ENCODE results near the gene VWA7. TPM values are rescaled to one million over a fixed set of nuclear protein-coding genes. Genes with fewer than 3 reads are reported as not detected.

The VWA7 gene
- polyA plus RNA-seq, 3 donors, result 6.8 to 9.4 (median 8.5) TPM

Other genes starting within 250 kb of the VWA7 start
- 10 to 100 TPM; 13.6 to 24.1 (median 17.7) TPM for gene MCCD1, start 248.4 kb downstream of the VWA7 start, polyA plus RNA-seq (ENCODE audit: insufficient read length in 3 of 3)
- 100 to 1,000 TPM; 509 to 546 (median 538) TPM for gene DDX39B, start 235.3 kb downstream of the VWA7 start, polyA plus RNA-seq (ENCODE audit: insufficient read length in 3 of 3)
- gene ATP6V1G2, start 230.7 kb downstream of the VWA7 start, polyA plus RNA-seq (ENCODE audit: insufficient read length in 3 of 3), result 1 to 10 TPM; 5.7 to 7.5 (median 7.3) TPM
- 10 to 100 TPM; 17.6 to 19.3 (median 19.1) TPM for gene NFKBIL1, start 229.7 kb downstream of the VWA7 start, polyA plus RNA-seq (ENCODE audit: insufficient read length in 3 of 3)
- under 1 TPM; 0.13 to 0.15 (median 0.14) TPM for gene LTA, start 205.0 kb downstream of the VWA7 start, polyA plus RNA-seq (ENCODE audit: insufficient read length in 3 of 3)
- under 1 TPM; 0.16 to 0.31 (median 0.19) TPM for gene TNF, start 201.8 kb downstream of the VWA7 start, polyA plus RNA-seq (ENCODE audit: insufficient read length in 3 of 3)
- 1 to 10 TPM in 2 of 3 donors, under 1 TPM in 1; 0.89 to 1.4 (median 1.2) TPM for gene LTB, start 194.9 kb downstream of the VWA7 start, polyA plus RNA-seq (ENCODE audit: insufficient read length in 3 of 3)
- 1 to 10 TPM; 4.9 to 6.5 (median 5.2) TPM for gene LST1, start 191.1 kb downstream of the VWA7 start, polyA plus RNA-seq (ENCODE audit: insufficient read length in 3 of 3)
- under 1 TPM in 1 of 3 donors, not detected in 2; 0.16 TPM for gene NCR3, start 184.3 kb downstream of the VWA7 start, polyA plus RNA-seq (ENCODE audit: insufficient read length in 3 of 3)
- 10 to 100 TPM; 87.4 to 99.7 (median 94.8) TPM for gene AIF1, start 162.1 kb downstream of the VWA7 start, polyA plus RNA-seq (ENCODE audit: insufficient read length in 3 of 3)
- gene PRRC2A, start 156.6 kb downstream of the VWA7 start, polyA plus RNA-seq (ENCODE audit: insufficient read length in 3 of 3), result 100 to 1,000 TPM; 131 to 142 (median 140) TPM
- gene BAG6, start 124.7 kb downstream of the VWA7 start, polyA plus RNA-seq (ENCODE audit: insufficient read length in 3 of 3), result 100 to 1,000 TPM; 212 to 228 (median 226) TPM
- gene APOM, start 121.4 kb downstream of the VWA7 start, polyA plus RNA-seq (ENCODE audit: insufficient read length in 3 of 3), result 100 to 1,000 TPM in 2 of 3 donors, 10 to 100 TPM in 1; 91.6 to 131 (median 120) TPM
- gene C6orf47, start 116.5 kb downstream of the VWA7 start, polyA plus RNA-seq (ENCODE audit: insufficient read length in 3 of 3), result 10 to 100 TPM; 19.4 to 20.7 (median 20.4) TPM
- 10 to 100 TPM; 29.5 to 31.0 (median 30.8) TPM for gene GPANK1, start 112.3 kb downstream of the VWA7 start, polyA plus RNA-seq (ENCODE audit: insufficient read length in 3 of 3)
- 100 to 1,000 TPM; 234 to 239 (median 236) TPM for gene CSNK2B, start 111.2 kb downstream of the VWA7 start, polyA plus RNA-seq (ENCODE audit: insufficient read length in 3 of 3)
- 10 to 100 TPM; 10.4 to 15.6 (median 12.0) TPM for gene LY6G5B, start 107.4 kb downstream of the VWA7 start, polyA plus RNA-seq (ENCODE audit: insufficient read length in 3 of 3)
- gene LY6G5C, start 96.3 kb downstream of the VWA7 start, polyA plus RNA-seq (ENCODE audit: insufficient read length in 3 of 3), result 1 to 10 TPM; 2.4 to 3.2 (median 2.5) TPM
- gene ABHD16A, start 74.0 kb downstream of the VWA7 start, polyA plus RNA-seq (ENCODE audit: insufficient read length in 3 of 3), result 10 to 100 TPM; 54.8 to 57.3 (median 55.2) TPM
- gene LY6G6F, start 70.5 kb downstream of the VWA7 start, polyA plus RNA-seq (ENCODE audit: insufficient read length in 3 of 3), result 1 to 10 TPM in 1 of 3 donors, under 1 TPM in 2; 0.44 to 1.5 (median 0.98) TPM
- gene LY6G6D, start 62.0 kb downstream of the VWA7 start, polyA plus RNA-seq (ENCODE audit: insufficient read length in 3 of 3), result under 1 TPM in 1 of 3 donors, not detected in 2; 0.34 TPM
- under 1 TPM; 0.18 to 0.28 (median 0.22) TPM for gene LY6G6C, start 55.6 kb downstream of the VWA7 start, polyA plus RNA-seq (ENCODE audit: insufficient read length in 3 of 3)
- gene MPIG6B, start 54.0 kb downstream of the VWA7 start, polyA plus RNA-seq (ENCODE audit: insufficient read length in 3 of 3), result 1 to 10 TPM; 1.1 to 2.3 (median 1.4) TPM
- 100 to 1,000 TPM; 157 to 166 (median 162) TPM for gene DDAH2, start 48.0 kb downstream of the VWA7 start, polyA plus RNA-seq (ENCODE audit: insufficient read length in 3 of 3)
- 100 to 1,000 TPM; 313 to 334 (median 325) TPM for gene CLIC1, start 40.8 kb downstream of the VWA7 start, polyA plus RNA-seq (ENCODE audit: insufficient read length in 3 of 3)
- gene MSH5, start 37.3 kb downstream of the VWA7 start, polyA plus RNA-seq (ENCODE audit: insufficient read length in 3 of 3), result 10 to 100 TPM; 13.8 to 16.7 (median 15.3) TPM
- gene SAPCD1, start 14.7 kb downstream of the VWA7 start, polyA plus RNA-seq (ENCODE audit: insufficient read length in 3 of 3), result 1 to 10 TPM; 2.1 to 7.4 (median 6.0) TPM
- gene VARS1, start 18.4 kb upstream of the VWA7 start, polyA plus RNA-seq (ENCODE audit: insufficient read length in 3 of 3), result 10 to 100 TPM; 57.2 to 59.4 (median 58.1) TPM
- gene LSM2, start 29.6 kb upstream of the VWA7 start, polyA plus RNA-seq (ENCODE audit: insufficient read length in 3 of 3), result 10 to 100 TPM; 86.8 to 93.1 (median 87.3) TPM
- gene HSPA1L, start 38.0 kb upstream of the VWA7 start, polyA plus RNA-seq (ENCODE audit: insufficient read length in 3 of 3), result 1 to 10 TPM; 4.1 to 4.3 (median 4.3) TPM
- 100 to 1,000 TPM in 1 of 3 donors, 10 to 100 TPM in 2; 83.5 to 115 (median 87.1) TPM for gene HSPA1A, start 38.2 kb upstream of the VWA7 start, polyA plus RNA-seq (ENCODE audit: insufficient read length in 3 of 3)
- gene HSPA1B, start 50.4 kb upstream of the VWA7 start, polyA plus RNA-seq (ENCODE audit: insufficient read length in 3 of 3), result 100 to 1,000 TPM; 112 to 164 (median 134) TPM
- gene NEU1, start 85.5 kb upstream of the VWA7 start, polyA plus RNA-seq (ENCODE audit: insufficient read length in 3 of 3), result 10 to 100 TPM; 69.0 to 89.7 (median 77.5) TPM
- gene SLC44A4, start 101.7 kb upstream of the VWA7 start, polyA plus RNA-seq (ENCODE audit: insufficient read length in 3 of 3), result 10 to 100 TPM; 34.7 to 45.8 (median 43.8) TPM
- 10 to 100 TPM; 67.9 to 74.0 (median 68.5) TPM for gene EHMT2, start 120.4 kb upstream of the VWA7 start, polyA plus RNA-seq (ENCODE audit: insufficient read length in 3 of 3)
- gene ZBTB12, start 124.8 kb upstream of the VWA7 start, polyA plus RNA-seq (ENCODE audit: insufficient read length in 3 of 3), result 10 to 100 TPM; 23.5 to 27.3 (median 25.5) TPM
- gene C2, start 150.4 kb upstream of the VWA7 start, polyA plus RNA-seq (ENCODE audit: insufficient read length in 3 of 3), result 1 to 10 TPM; 3.3 to 4.3 (median 4.0) TPM
- gene CFB, start 168.8 kb upstream of the VWA7 start, polyA plus RNA-seq (ENCODE audit: insufficient read length in 3 of 3), result 10 to 100 TPM in 1 of 3 donors, 1 to 10 TPM in 2; 5.0 to 17.5 (median 5.7) TPM
- 10 to 100 TPM; 90.8 to 94.0 (median 92.7) TPM for gene NELFE, start 181.6 kb upstream of the VWA7 start, polyA plus RNA-seq (ENCODE audit: insufficient read length in 3 of 3)
- gene SKIC2, start 181.8 kb upstream of the VWA7 start, polyA plus RNA-seq (ENCODE audit: insufficient read length in 3 of 3), result 10 to 100 TPM; 35.7 to 49.2 (median 37.6) TPM
- gene DXO, start 194.8 kb upstream of the VWA7 start, polyA plus RNA-seq (ENCODE audit: insufficient read length in 3 of 3), result 10 to 100 TPM; 25.7 to 26.8 (median 26.0) TPM
- gene C4A, start 204.7 kb upstream of the VWA7 start, polyA plus RNA-seq (ENCODE audit: insufficient read length in 3 of 3), result 10 to 100 TPM; 10.9 to 22.9 (median 13.1) TPM
- 10 to 100 TPM; 12.0 to 24.1 (median 14.0) TPM for gene C4B, start 237.5 kb upstream of the VWA7 start, polyA plus RNA-seq (ENCODE audit: insufficient read length in 3 of 3)